Measurements from ENCODE around the gene SV2A.

The SV2A gene

DNA sequence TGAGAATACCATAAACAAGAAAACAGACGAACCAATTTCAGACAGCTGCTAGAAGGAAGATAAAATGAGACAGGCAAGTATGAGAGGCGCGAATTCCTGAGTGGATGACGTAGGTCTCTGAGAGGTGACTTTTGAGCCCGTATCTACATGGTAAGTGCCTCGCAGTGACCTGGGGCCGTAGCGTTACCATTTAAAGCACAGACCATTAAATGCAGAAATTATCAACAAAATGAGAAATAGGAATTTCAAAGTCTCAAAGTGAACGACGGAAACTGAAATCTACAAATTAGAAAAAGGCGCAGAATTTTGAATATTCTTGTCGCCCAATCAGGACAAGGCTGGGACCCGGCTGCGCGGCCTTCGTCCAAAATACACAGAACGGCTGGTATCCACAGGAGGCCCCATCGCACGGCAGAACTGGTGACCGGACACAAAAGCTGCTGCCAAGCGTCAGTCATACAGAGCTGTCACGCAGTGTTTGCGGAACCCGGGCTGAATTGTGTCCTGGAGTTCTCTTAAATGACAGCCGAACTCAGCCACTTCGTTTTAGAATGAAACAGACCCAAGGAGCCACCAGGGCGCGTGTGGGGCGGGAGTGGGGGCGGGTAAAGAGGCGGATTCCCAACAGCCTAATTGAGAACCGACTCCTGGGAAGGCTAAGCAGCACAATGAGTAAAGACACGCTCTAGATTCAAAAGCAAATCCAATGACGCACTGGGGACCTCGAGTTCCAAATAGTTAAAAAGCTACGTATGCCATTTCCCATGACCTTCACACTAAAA is 32.1 kb downstream of the SV2A start (continued):
- TF ChIP-seq, protein P1, sequence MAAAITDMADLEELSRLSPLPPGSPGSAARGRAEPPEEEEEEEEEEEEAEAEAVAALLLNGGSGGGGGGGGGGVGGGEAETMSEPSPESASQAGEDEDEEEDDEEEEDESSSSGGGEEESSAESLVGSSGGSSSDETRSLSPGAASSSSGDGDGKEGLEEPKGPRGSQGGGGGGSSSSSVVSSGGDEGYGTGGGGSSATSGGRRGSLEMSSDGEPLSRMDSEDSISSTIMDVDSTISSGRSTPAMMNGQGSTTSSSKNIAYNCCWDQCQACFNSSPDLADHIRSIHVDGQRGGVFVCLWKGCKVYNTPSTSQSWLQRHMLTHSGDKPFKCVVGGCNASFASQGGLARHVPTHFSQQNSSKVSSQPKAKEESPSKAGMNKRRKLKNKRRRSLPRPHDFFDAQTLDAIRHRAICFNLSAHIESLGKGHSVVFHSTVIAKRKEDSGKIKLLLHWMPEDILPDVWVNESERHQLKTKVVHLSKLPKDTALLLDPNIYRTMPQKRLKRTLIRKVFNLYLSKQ (tag by site-specific recombination; IDR thresholded peaks at IDR 0.05; ENCODE audit: borderline replicate concordance), result no peak
- TF ChIP-seq ZNF624 (tag by site-specific recombination; IDR thresholded peaks at IDR 0.05) (no peak), ZNF184 (tag by site-specific recombination; IDR thresholded peaks at IDR 0.05) (no peak), ZNF292 (tag by site-specific recombination; IDR thresholded peaks at IDR 0.05; ENCODE audit: borderline replicate concordance, low read depth) (no peak), ZBTB21 (tag by site-specific recombination; IDR thresholded peaks at IDR 0.05) (peak; percentile 86), ZNF514 (tag by site-specific recombination; IDR thresholded peaks at IDR 0.05) (no peak), ZNF571 (tag by site-specific recombination; IDR thresholded peaks at IDR 0.05) (no peak), ZNF830 (tag by site-specific recombination; IDR thresholded peaks at IDR 0.05; ENCODE audit: low read depth) (no peak), ZNF555 (tag by site-specific recombination; conservative IDR thresholded peaks at IDR 0.05) (no peak), BCL11A (tag by site-specific recombination; IDR thresholded peaks at IDR 0.05; ENCODE audit: low read depth) (peak; percentile 90; the same call in 1 of the 2 replicates), KLF10 (tag by site-specific recombination; IDR thresholded peaks at IDR 0.05) (peak; percentile 84), ZNF777 (tag by site-specific recombination; IDR thresholded peaks at IDR 0.05; ENCODE audit: borderline replicate concordance) (no peak), ZNF169 (tag by site-specific recombination; IDR thresholded peaks at IDR 0.05) (no peak), ZNF677 (tag by site-specific recombination; IDR thresholded peaks at IDR 0.05) (no peak), FEZF1 (tag by site-specific recombination; IDR thresholded peaks at IDR 0.05) (peak; percentile 75), ZNF654 (tag by site-specific recombination; IDR thresholded peaks at IDR 0.05; ENCODE audit: low read depth) (no peak), ZNF138 (tag by site-specific recombination; IDR thresholded peaks at IDR 0.05; ENCODE audit: borderline replicate concordance) (no peak), ZNF23 (tag by site-specific recombination; IDR thresholded peaks at IDR 0.05; ENCODE audit: borderline replicate concordance) (no peak), ZNF248 (tag by site-specific recombination; IDR thresholded peaks at IDR 0.05) (no peak), ZSCAN16 (tag by site-specific recombination; IDR thresholded peaks at IDR 0.05) (no peak), GLI2 (tag by site-specific recombination; IDR thresholded peaks at IDR 0.05; ENCODE audit: borderline replicate concordance, low read depth) (no peak), ZNF19 (tag by site-specific recombination; IDR thresholded peaks at IDR 0.05; ENCODE audit: low read depth) (no peak), ZNF133 (tag by site-specific recombination; IDR thresholded peaks at IDR 0.05) (no peak), ZNF558 (tag by site-specific recombination; IDR thresholded peaks at IDR 0.05) (0 out of 2 replicates have a peak, but pooled peaks have one; percentile 34)
- TF ChIP-seq, protein P2, sequence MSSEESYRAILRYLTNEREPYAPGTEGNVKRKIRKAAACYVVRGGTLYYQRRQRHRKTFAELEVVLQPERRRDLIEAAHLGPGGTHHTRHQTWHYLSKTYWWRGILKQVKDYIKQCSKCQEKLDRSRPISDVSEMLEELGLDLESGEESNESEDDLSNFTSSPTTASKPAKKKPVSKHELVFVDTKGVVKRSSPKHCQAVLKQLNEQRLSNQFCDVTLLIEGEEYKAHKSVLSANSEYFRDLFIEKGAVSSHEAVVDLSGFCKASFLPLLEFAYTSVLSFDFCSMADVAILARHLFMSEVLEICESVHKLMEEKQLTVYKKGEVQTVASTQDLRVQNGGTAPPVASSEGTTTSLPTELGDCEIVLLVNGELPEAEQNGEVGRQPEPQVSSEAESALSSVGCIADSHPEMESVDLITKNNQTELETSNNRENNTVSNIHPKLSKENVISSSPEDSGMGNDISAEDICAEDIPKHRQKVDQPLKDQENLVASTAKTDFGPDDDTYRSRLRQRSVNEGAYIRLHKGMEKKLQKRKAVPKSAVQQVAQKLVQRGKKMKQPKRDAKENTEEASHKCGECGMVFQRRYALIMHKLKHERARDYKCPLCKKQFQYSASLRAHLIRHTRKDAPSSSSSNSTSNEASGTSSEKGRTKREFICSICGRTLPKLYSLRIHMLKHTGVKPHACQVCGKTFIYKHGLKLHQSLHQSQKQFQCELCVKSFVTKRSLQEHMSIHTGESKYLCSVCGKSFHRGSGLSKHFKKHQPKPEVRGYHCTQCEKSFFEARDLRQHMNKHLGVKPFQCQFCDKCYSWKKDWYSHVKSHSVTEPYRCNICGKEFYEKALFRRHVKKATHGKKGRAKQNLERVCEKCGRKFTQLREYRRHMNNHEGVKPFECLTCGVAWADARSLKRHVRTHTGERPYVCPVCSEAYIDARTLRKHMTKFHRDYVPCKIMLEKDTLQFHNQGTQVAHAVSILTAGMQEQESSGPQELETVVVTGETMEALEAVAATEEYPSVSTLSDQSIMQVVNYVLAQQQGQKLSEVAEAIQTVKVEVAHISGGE (tag by site-specific recombination; conservative IDR thresholded peaks at IDR 0.05; ENCODE audit: low read depth), result 0 out of 2 replicates have a peak, but pooled peaks have one; percentile 28
- TF ChIP-seq, protein P3, sequence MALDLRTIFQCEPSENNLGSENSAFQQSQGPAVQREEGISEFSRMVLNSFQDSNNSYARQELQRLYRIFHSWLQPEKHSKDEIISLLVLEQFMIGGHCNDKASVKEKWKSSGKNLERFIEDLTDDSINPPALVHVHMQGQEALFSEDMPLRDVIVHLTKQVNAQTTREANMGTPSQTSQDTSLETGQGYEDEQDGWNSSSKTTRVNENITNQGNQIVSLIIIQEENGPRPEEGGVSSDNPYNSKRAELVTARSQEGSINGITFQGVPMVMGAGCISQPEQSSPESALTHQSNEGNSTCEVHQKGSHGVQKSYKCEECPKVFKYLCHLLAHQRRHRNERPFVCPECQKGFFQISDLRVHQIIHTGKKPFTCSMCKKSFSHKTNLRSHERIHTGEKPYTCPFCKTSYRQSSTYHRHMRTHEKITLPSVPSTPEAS (tag by site-specific recombination; IDR thresholded peaks at IDR 0.05), result no peak
- TF ChIP-seq, protein P4, sequence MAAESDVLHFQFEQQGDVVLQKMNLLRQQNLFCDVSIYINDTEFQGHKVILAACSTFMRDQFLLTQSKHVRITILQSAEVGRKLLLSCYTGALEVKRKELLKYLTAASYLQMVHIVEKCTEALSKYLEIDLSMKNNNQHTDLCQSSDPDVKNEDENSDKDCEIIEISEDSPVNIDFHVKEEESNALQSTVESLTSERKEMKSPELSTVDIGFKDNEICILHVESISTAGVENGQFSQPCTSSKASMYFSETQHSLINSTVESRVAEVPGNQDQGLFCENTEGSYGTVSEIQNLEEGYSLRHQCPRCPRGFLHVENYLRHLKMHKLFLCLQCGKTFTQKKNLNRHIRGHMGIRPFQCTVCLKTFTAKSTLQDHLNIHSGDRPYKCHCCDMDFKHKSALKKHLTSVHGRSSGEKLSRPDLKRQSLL (tag by site-specific recombination; IDR thresholded peaks at IDR 0.05), result no peak
- TF ChIP-seq, protein P5, sequence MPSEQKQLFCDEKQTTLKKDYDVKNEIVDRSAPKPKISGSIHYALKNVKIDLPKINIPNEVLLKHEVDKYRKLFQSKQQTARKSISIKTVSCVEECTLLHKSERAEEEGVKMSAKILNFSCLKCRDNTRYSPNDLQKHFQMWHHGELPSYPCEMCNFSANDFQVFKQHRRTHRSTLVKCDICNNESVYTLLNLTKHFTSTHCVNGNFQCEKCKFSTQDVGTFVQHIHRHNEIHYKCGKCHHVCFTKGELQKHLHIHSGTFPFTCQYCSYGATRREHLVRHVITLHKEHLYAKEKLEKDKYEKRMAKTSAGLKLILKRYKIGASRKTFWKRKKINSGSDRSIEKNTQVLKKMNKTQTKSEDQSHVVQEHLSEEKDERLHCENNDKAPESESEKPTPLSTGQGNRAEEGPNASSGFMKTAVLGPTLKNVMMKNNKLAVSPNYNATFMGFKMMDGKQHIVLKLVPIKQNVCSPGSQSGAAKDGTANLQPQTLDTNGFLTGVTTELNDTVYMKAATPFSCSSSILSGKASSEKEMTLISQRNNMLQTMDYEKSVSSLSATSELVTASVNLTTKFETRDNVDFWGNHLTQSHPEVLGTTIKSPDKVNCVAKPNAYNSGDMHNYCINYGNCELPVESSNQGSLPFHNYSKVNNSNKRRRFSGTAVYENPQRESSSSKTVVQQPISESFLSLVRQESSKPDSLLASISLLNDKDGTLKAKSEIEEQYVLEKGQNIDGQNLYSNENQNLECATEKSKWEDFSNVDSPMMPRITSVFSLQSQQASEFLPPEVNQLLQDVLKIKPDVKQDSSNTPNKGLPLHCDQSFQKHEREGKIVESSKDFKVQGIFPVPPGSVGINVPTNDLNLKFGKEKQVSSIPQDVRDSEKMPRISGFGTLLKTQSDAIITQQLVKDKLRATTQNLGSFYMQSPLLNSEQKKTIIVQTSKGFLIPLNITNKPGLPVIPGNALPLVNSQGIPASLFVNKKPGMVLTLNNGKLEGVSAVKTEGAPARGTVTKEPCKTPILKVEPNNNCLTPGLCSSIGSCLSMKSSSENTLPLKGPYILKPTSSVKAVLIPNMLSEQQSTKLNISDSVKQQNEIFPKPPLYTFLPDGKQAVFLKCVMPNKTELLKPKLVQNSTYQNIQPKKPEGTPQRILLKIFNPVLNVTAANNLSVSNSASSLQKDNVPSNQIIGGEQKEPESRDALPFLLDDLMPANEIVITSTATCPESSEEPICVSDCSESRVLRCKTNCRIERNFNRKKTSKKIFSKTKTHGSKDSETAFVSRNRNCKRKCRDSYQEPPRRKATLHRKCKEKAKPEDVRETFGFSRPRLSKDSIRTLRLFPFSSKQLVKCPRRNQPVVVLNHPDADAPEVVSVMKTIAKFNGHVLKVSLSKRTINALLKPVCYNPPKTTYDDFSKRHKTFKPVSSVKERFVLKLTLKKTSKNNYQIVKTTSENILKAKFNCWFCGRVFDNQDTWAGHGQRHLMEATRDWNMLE (tag by site-specific recombination; conservative IDR thresholded peaks at IDR 0.05; ENCODE audit: low read depth), result no peak; the same call in 1 of the 2 replicates
